ENCODE measurements around the gene CTNNA2.
"Not testable (repeated sequence)": the region's sequence is repeated elsewhere in the genome, so short reads cannot be mapped to it uniquely, and the experiment has no call there.

CTNNA2 gene

GRCh38 chr2:80032684-80033083, 519.8 kb downstream of the CTNNA2 start:
- DNase-seq (ENCODE audit: low read depth), result not testable (repeated sequence)

- DNase-seq (ENCODE audit: low read depth), result no peak
Observed at GRCh38 chr2:80035749-80036285, 523.0 kb downstream of the CTNNA2 start.

GRCh38 chr2:80037310-80037709, 524.5 kb downstream of the CTNNA2 start:
- DNase-seq (ENCODE audit: low read depth), result no peak

GRCh38 chr2:80040226-80040625, 527.4 kb downstream of the CTNNA2 start:
- no peak for DNase-seq (ENCODE audit: low read depth)

GRCh38 chr2:80042635-80043034, 529.8 kb downstream of the CTNNA2 start:
- no peak for DNase-seq (ENCODE audit: low read depth)

GRCh38 chr2:80048296-80048695, 535.4 kb downstream of the CTNNA2 start:
- no peak for DNase-seq (ENCODE audit: low read depth)

- no peak for DNase-seq (ENCODE audit: low read depth)
Observed at GRCh38 chr2:80050246-80050645, 537.4 kb downstream of the CTNNA2 start.

GRCh38 chr2:80053522-80054345, 540.9 kb downstream of the CTNNA2 start:
- no peak for DNase-seq (ENCODE audit: low read depth)

GRCh38 chr2:80054346-80054675, 541.5 kb downstream of the CTNNA2 start:
- no peak for DNase-seq (ENCODE audit: low read depth)

- DNase-seq (ENCODE audit: low read depth), result no peak
Observed at GRCh38 chr2:80057956-80058355, 545.1 kb downstream of the CTNNA2 start.

GRCh38 chr2:80058562-80058961, 545.7 kb downstream of the CTNNA2 start:
- no peak for DNase-seq (ENCODE audit: low read depth)

GRCh38 chr2:80059447-80059846, 546.6 kb downstream of the CTNNA2 start:
- DNase-seq (ENCODE audit: low read depth), result no peak

- no peak for DNase-seq (ENCODE audit: low read depth)
Observed at GRCh38 chr2:80061881-80062280, 549.0 kb downstream of the CTNNA2 start.

- DNase-seq (ENCODE audit: low read depth), result no peak
Observed at GRCh38 chr2:80062298-80062697, 549.4 kb downstream of the CTNNA2 start.

GRCh38 chr2:80068038-80068731, 555.3 kb downstream of the CTNNA2 start:
- no peak for DNase-seq (ENCODE audit: low read depth)

GRCh38 chr2:80070587-80070986, 557.7 kb downstream of the CTNNA2 start:
- DNase-seq (ENCODE audit: low read depth), result no peak

GRCh38 chr2:80071941-80072340, 559.1 kb downstream of the CTNNA2 start:
- DNase-seq (ENCODE audit: low read depth), result no peak

- DNase-seq (ENCODE audit: low read depth), result peak; percentile 19
Observed at GRCh38 chr2:80073134-80073561, 560.3 kb downstream of the CTNNA2 start.

GRCh38 chr2:80074321-80075070, 561.6 kb downstream of the CTNNA2 start:
- no peak for DNase-seq (ENCODE audit: low read depth)

- no peak for DNase-seq (ENCODE audit: low read depth)
Observed at GRCh38 chr2:80075719-80076118, 562.9 kb downstream of the CTNNA2 start.

GRCh38 chr2:80078290-80079036, 565.6 kb downstream of the CTNNA2 start:
- DNase-seq (ENCODE audit: low read depth), result no peak

GRCh38 chr2:80080957-80081356, 568.1 kb downstream of the CTNNA2 start:
- no peak for DNase-seq (ENCODE audit: low read depth)

Data from HS-27A (cell line).